Fibroblast of gingiva (primary cell): Measurements from ENCODE around the gene ELOVL6.
"Not testable (repeated sequence)": the region's sequence is repeated elsewhere in the genome, so short reads cannot be mapped to it uniquely, and the experiment has no call there.

Experiments
- DNase-seq: peaks from one replicate; pipeline ENCODE4 v3.0.0-alpha.2; 2011; ENCODE audit warnings: low read depth

ELOVL6 gene

GRCh38 chr4:110198435-110199416 lies at the start of gene ELOVL6:
ELOVL6 (minus strand) TSS chr4:110198615; CDS start chr4:110198335, 280 bp downstream.
- DNase-seq, result peak; percentile 89

- DNase-seq, result no peak
Measured at GRCh38 chr4:110248100-110248499, 49.7 kb upstream of the ELOVL6 start.

GRCh38 chr4:110247591-110247990 lies 49.2 kb upstream of the ELOVL6 start:
- no peak for DNase-seq

- DNase-seq, result peak; percentile 18
Measured at GRCh38 chr4:110245577-110245976, 47.2 kb upstream of the ELOVL6 start.

- DNase-seq, result no peak
Measured at GRCh38 chr4:110236324-110236723, 37.9 kb upstream of the ELOVL6 start.

- DNase-seq, result not testable (repeated sequence)
Measured at GRCh38 chr4:110233581-110233980, 35.2 kb upstream of the ELOVL6 start.

GRCh38 chr4:110231869-110232268 lies 33.5 kb upstream of the ELOVL6 start:
- DNase-seq, result no peak

GRCh38 chr4:110229266-110229665 lies 30.9 kb upstream of the ELOVL6 start:
- DNase-seq, result no peak

- no peak for DNase-seq
Measured at GRCh38 chr4:110224812-110225211, 26.4 kb upstream of the ELOVL6 start.

- DNase-seq, result no peak
Measured at GRCh38 chr4:110224142-110224541, 25.7 kb upstream of the ELOVL6 start.

- DNase-seq, result not testable (repeated sequence)
Measured at GRCh38 chr4:110218935-110219334, 20.5 kb upstream of the ELOVL6 start.

GRCh38 chr4:110217181-110217580 lies 18.8 kb upstream of the ELOVL6 start:
- DNase-seq, result not testable (repeated sequence)

- DNase-seq, result no peak
Measured at GRCh38 chr4:110216129-110216528, 17.7 kb upstream of the ELOVL6 start.

GRCh38 chr4:110211770-110212061 lies 13.3 kb upstream of the ELOVL6 start:
- no peak for DNase-seq

GRCh38 chr4:110211007-110211769 lies 12.8 kb upstream of the ELOVL6 start:
- DNase-seq, result peak; percentile 44

GRCh38 chr4:110208419-110208818 lies 10.0 kb upstream of the ELOVL6 start:
- peak; percentile 31 for DNase-seq

- no peak for DNase-seq
Measured at GRCh38 chr4:110207233-110207632, 8.8 kb upstream of the ELOVL6 start.

- DNase-seq, result no peak
Measured at GRCh38 chr4:110202024-110202423, 3.6 kb upstream of the ELOVL6 start.

GRCh38 chr4:110201502-110201901 lies 3.1 kb upstream of the ELOVL6 start:
- no peak for DNase-seq

GRCh38 chr4:110200689-110201088 lies 2.3 kb upstream of the ELOVL6 start:
- no peak for DNase-seq

GRCh38 chr4:110198049-110198434 lies 373 bp downstream of the ELOVL6 start:
- DNase-seq, result no peak

GRCh38 chr4:110197529-110198042 lies 829 bp downstream of the ELOVL6 start:
- DNase-seq, result peak; percentile 55
